ENCODE data around the gene ARSG. TPM values are rescaled to one million over a fixed set of nuclear protein-coding genes. Genes with fewer than 3 reads are reported as not detected.

ARSG gene
- total and polyA plus RNA-seq, 9 of the 15 experiments (the other 6 are each of a cell fraction or from before 2014, with no cell fraction given) = 1.0 to 5.6 (median 1.8) TPM

DNA sequence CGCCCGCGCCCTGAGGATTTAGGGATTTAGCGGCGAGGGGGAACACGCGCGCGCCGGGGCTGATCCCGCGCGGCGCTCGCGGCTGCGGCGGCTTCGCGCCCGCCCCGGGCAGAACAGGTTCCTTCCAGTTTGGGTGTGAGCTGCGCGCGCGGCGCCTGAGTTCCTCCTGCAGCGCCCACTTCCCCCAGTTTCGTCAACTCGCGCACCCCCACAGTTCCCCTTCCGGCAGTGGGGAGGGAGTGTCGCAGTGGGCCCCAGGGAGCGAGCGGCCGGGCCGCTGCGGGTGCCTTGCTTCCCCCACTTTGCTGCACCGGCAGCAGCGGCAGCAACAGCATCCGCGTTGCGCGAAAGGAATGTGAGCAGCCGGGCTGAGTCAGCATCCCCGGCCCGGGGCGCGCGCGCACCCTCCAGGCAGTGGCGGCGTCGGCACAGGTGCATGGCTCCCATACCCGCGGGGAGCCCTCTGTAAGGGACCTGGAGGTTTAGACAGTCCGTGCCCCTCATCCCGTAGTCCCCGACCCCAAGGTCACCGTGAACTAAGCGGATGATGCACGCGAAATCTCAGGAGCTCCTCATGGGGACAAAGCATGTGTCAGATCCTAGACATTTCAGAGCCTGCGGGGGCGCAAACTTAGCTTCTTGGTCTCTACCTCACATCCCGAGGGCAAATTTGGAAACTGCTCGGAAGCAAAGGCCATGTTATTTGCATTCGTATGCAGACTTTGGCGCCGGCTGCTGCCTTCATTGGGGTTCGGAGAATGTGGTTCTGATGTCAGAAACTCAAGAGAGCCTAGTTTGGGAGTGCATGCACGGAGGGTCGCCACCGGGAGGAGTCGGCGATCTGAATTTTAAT is 767 bp downstream of the ARSG start (continued):
- no peak; the same call in 1 of the 2 replicates for TF ChIP-seq MYC (IDR thresholded peaks at IDR 0.05; ENCODE audit: low read depth, low read length)
- no peak for TF ChIP-seq MYC (CRISPR knock-in tag; IDR thresholded peaks at IDR 0.05; ENCODE audit: borderline replicate concordance, low read depth)
- TF ChIP-seq ZNF197 (CRISPR knock-in tag; IDR thresholded peaks at IDR 0.05; ENCODE audit: low read depth) = no peak
- TF ChIP-seq, protein P1, sequence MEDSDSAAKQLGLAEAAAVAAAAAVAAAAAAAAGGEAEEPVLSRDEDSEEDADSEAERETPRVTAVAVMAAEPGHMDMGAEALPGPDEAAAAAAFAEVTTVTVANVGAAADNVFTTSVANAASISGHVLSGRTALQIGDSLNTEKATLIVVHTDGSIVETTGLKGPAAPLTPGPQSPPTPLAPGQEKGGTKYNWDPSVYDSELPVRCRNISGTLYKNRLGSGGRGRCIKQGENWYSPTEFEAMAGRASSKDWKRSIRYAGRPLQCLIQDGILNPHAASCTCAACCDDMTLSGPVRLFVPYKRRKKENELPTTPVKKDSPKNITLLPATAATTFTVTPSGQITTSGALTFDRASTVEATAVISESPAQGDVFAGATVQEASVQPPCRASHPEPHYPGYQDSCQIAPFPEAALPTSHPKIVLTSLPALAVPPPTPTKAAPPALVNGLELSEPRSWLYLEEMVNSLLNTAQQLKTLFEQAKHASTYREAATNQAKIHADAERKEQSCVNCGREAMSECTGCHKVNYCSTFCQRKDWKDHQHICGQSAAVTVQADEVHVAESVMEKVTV (CRISPR knock-in tag; IDR thresholded peaks at IDR 0.05) = no peak
- TF ChIP-seq JUND (IDR thresholded peaks at IDR 0.05; ENCODE audit: borderline replicate concordance, low read depth, low read length) = peak; percentile 36; the same call in 1 of the 2 replicates
- TF ChIP-seq JUND (tag; IDR thresholded peaks at IDR 0.05; ENCODE audit: borderline replicate concordance, low read depth, low read length) = peak; percentile 34; the same call in 1 of the 3 replicates
- no peak for TF ChIP-seq ZNF143 (CRISPR knock-in tag; IDR thresholded peaks at IDR 0.05)
- TF ChIP-seq ASH1L (IDR thresholded peaks at IDR 0.05; ENCODE audit: borderline replicate concordance, low read depth, partially characterized antibody) = no peak
- TF ChIP-seq HNRNPUL1 (IDR thresholded peaks at IDR 0.05; ENCODE audit: low read length) = no peak
- TF ChIP-seq ZNF644 (tag; IDR thresholded peaks at IDR 0.05; ENCODE audit: low read depth) = no peak
- no peak for TF ChIP-seq ZNF583 (CRISPR knock-in tag; IDR thresholded peaks at IDR 0.05)
- TF ChIP-seq HNRNPK (IDR thresholded peaks at IDR 0.05; ENCODE audit: low read depth, low read length, poor library complexity, severe bottlenecking) = no peak
- TF ChIP-seq, protein P2, sequence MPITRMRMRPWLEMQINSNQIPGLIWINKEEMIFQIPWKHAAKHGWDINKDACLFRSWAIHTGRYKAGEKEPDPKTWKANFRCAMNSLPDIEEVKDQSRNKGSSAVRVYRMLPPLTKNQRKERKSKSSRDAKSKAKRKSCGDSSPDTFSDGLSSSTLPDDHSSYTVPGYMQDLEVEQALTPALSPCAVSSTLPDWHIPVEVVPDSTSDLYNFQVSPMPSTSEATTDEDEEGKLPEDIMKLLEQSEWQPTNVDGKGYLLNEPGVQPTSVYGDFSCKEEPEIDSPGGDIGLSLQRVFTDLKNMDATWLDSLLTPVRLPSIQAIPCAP (CRISPR knock-in tag; IDR thresholded peaks at IDR 0.05; ENCODE audit: borderline replicate concordance) = no peak
